ENCODE data around the gene TBC1D9B.

TBC1D9B gene

GRCh38 chr5:179841621-179842020, 66.1 kb downstream of the TBC1D9B start:
- Histone ChIP-seq H3K9me2 (replicated peaks; ENCODE audit: low read depth, low read length) (no peaks in the 10 kb centered on the region), H3F3A (ENCODE audit: low read depth) (no peaks in the 10 kb centered on the region), H4K20me1 (ENCODE audit: insufficient read depth, low read length, poor library complexity, severe bottlenecking) (no peaks in the 10 kb centered on the region), H3K27me3 (ENCODE audit: insufficient read depth, low read length, poor library complexity, severe bottlenecking) (no peaks in the 10 kb centered on the region), H3K36me3 (ENCODE audit: insufficient read depth, low read length) (peaks cover 3% of the 10 kb centered on the region; the same call in 1 of the 2 replicates), H3K9me3 (ENCODE audit: insufficient read depth, low read depth, low read length) (no peaks in the 10 kb centered on the region), H2AFZ (ENCODE audit: low read length) (no peak overlapping the region), H3K79me2 (ENCODE audit: insufficient read depth, low read length) (no peaks in the 10 kb centered on the region), H3K4me1 (ENCODE audit: insufficient read depth, low read length, poor library complexity, severe bottlenecking) (no peaks in the 10 kb centered on the region), H3K4me3 (ENCODE audit: low read length, poor library complexity, severe bottlenecking) (no peak overlapping the region), H3K4me2 (ENCODE audit: low read depth, low read length, poor library complexity, severe bottlenecking) (no peak overlapping the region), H3K9ac (ENCODE audit: low read depth, low read length, poor library complexity, severe bottlenecking) (no peak overlapping the region)
- no peak for TF ChIP-seq EZH2phosphoT487 (IDR thresholded peaks at IDR 0.05; ENCODE audit: borderline replicate concordance)
- TF ChIP-seq CTCF (conservative IDR thresholded peaks at IDR 0.05; ENCODE audit: low read length): no peak

- H2AFZ ChIP-seq (ENCODE audit: low read length): no peak overlapping the region
- no peaks in the 10 kb centered on the region for H3K9me3 ChIP-seq (ENCODE audit: insufficient read depth, low read depth, low read length)
- no peaks in the 10 kb centered on the region for H3K4me1 ChIP-seq (ENCODE audit: insufficient read depth, low read length, poor library complexity, severe bottlenecking)
- no peak overlapping the region for H3K4me2 ChIP-seq (ENCODE audit: low read depth, low read length, poor library complexity, severe bottlenecking)
- H3K9me2 ChIP-seq (replicated peaks; ENCODE audit: low read depth, low read length): no peaks in the 10 kb centered on the region
- no peak overlapping the region for H3K4me3 ChIP-seq (ENCODE audit: low read length, poor library complexity, severe bottlenecking)
- TF ChIP-seq CTCF (conservative IDR thresholded peaks at IDR 0.05; ENCODE audit: low read length) (no peak), EZH2phosphoT487 (IDR thresholded peaks at IDR 0.05; ENCODE audit: borderline replicate concordance) (no peak)
- no peak overlapping the region for H3K9ac ChIP-seq (ENCODE audit: low read depth, low read length, poor library complexity, severe bottlenecking)
- H3K36me3 ChIP-seq (ENCODE audit: insufficient read depth, low read length): peaks cover 9% of the 10 kb centered on the region; the same call in 1 of the 2 replicates
- H3K79me2 ChIP-seq (ENCODE audit: insufficient read depth, low read length): no peaks in the 10 kb centered on the region
- no peaks in the 10 kb centered on the region for H3F3A ChIP-seq (ENCODE audit: low read depth)
- H4K20me1 ChIP-seq (ENCODE audit: insufficient read depth, low read length, poor library complexity, severe bottlenecking): no peaks in the 10 kb centered on the region
- H3K27me3 ChIP-seq (ENCODE audit: insufficient read depth, low read length, poor library complexity, severe bottlenecking): no peaks in the 10 kb centered on the region
Measured at GRCh38 chr5:179840766-179841165, 66.9 kb downstream of the TBC1D9B start.

DNA sequence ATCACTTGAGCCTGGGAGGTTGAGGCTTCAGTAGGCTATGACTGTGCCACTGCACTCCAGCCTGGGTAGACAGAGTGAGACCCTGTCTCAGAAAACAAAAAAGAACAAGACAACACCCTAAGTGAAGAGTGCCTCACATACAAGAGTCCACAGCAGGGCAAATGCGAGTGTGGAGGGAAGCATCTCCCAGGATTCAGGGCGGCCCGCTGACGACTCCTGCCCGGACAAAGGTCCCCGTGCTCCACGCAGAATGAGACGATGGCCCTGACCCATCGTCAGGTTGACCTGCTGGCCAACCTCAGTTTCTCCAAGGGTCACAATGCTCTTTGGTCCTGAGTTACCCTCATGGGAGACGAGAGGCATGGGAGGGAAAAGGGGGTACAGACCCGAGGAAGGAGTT, 67.4 kb downstream of the TBC1D9B start:
- H3K9me2 ChIP-seq (replicated peaks; ENCODE audit: low read depth, low read length): no peaks in the 10 kb centered on the region
- H3K27me3 ChIP-seq (ENCODE audit: insufficient read depth, low read length, poor library complexity, severe bottlenecking): no peaks in the 10 kb centered on the region
- no peak overlapping the region for H3K4me3 ChIP-seq (ENCODE audit: low read length, poor library complexity, severe bottlenecking)
- no peaks in the 10 kb centered on the region for H3K4me1 ChIP-seq (ENCODE audit: insufficient read depth, low read length, poor library complexity, severe bottlenecking)
- no peak overlapping the region for H3K9ac ChIP-seq (ENCODE audit: low read depth, low read length, poor library complexity, severe bottlenecking)
- no peaks in the 10 kb centered on the region for H3K79me2 ChIP-seq (ENCODE audit: insufficient read depth, low read length)
- no peak overlapping the region for H3K4me2 ChIP-seq (ENCODE audit: low read depth, low read length, poor library complexity, severe bottlenecking)
- TF ChIP-seq EZH2phosphoT487 (IDR thresholded peaks at IDR 0.05; ENCODE audit: borderline replicate concordance) (no peak), CTCF (conservative IDR thresholded peaks at IDR 0.05; ENCODE audit: low read length) (no peak)
- H3F3A ChIP-seq (ENCODE audit: low read depth): no peaks in the 10 kb centered on the region
- H3K9me3 ChIP-seq (ENCODE audit: insufficient read depth, low read depth, low read length): no peaks in the 10 kb centered on the region
- H2AFZ ChIP-seq (ENCODE audit: low read length): no peak overlapping the region
- no peaks in the 10 kb centered on the region for H4K20me1 ChIP-seq (ENCODE audit: insufficient read depth, low read length, poor library complexity, severe bottlenecking)
- peaks cover 9% of the 10 kb centered on the region; the same call in 1 of the 2 replicates for H3K36me3 ChIP-seq (ENCODE audit: insufficient read depth, low read length)

Data from Loucy (cell line).